Nucleus accumbens (tissue), 56 donors: Measurements from ENCODE around the gene PAFAH1B2.

Source experiments
- DNase-seq, 56 donors: peaks; one replicate each; lab custom pipeline; 2025; lab: John Stamatoyannopoulos, UW

PAFAH1B2 gene

GRCh38 chr11:117186431-117186761, 42.3 kb downstream of the PAFAH1B2 start:
- no peak for DNase-seq

DNA sequence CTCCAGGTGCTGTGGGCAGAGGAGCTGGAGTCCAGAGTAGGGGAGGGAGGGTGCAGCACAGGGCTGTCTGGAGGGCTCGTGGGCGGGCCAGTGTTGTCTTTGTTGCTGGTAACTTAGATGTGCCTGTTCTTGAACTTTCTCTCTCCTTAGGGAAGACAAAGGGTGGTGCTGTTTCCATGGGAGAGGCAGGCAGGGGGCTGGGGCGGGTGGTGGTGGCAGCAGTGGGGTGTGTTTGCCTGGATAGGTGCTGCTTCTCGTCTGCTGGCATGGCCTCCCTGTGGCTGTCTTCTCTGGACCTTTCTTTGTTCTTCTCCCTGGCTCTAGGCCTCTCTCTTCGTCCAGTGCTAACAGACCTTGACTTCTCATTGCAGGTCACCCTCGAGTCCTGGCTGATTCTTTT, 42.9 kb downstream of the PAFAH1B2 start:
- DNase-seq, result no peak

DNA sequence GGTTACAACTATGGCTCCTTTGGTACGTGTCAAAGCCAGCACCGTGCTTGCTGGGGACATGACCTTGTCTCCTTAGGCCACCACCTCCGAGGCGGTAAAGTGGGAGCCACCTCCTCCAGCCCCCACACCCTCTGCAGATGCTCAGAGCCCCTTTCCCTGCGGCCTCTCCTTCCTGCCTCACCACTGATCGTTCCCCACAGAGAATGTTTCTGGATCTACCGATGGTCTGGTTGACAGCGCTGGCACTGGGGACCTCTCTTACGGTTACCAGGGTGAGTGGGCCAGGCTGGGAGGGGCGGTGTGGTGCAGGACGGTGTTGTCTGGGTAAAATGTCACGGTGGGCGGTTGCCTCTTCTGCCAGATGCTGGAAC, 43.3 kb downstream of the PAFAH1B2 start:
- no peak for DNase-seq

DNA sequence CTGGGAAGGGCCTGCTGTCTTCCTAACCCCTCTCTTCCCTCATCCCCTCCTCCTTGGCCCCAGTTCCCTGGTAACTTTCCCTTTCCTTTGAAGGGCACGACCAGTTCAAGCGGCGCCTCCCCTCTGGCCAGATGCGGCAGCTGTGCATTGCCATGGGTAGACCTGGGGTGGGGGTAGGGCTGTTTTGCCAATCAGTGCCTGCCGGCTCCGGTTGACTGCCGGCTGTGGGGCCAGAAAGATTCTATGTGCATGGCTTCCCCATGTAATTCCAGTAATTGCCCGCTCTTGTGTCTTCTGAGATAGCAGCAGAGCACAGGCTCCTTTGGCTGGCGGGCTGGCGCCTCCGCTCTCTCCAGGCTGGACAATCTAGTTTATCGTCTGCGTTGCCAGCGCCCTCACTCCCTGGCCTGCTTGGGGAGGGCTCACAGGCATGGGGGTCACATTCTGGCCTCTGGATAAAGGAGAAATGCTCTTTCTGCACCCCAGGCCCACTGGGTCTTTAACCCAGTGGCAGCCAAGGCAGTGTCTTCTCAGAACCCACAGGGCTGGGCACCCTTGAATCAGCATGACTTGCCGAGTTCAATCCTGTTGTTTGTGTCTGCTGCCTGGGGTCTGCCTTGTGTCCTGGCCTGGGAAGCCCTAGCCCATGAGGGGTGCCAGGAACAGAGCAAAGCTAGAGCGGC, 43.9 kb downstream of the PAFAH1B2 start:
- no peak for DNase-seq

- no peak for DNase-seq
These were observed 44.6 kb downstream of the PAFAH1B2 start for GRCh38 chr11:117188620-117189081.

DNA sequence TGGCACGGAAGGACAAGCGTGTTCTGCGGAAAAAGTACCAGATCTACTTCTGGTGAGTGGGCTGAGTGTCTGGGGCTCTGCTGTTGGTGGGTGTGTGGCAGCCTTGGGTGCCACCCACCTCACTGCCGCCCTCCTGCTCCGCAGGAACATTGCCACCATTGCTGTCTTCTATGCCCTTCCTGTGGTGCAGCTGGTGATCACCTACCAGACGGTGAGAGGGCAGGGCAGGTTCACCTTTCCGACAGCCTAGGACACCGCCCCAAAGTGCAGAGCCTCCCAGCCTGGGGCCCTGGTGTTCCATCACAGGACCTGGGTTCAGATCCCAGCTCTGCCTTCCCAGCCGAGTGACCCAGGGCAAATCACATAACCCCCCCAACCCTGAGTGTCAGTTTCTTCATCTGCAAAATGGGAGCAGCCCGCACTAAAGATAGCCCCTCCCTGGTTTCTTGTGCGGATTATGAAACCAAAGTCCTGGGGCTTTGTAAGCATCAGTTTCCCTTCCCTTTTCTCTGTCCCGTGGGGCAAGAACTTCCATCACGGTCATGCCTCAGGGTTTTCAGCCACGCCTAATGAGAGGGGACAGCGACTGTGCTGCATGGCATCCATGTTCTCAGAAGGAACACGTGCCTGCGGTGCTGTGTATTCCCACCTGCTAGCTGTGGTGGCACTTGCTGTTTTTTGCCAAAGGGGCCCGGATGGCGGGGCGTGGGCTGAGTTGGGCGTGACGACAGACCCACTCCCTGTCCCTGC, 45.3 kb downstream of the PAFAH1B2 start:
- DNase-seq, result no peak

- DNase-seq, result no peak
These were observed 46.0 kb downstream of the PAFAH1B2 start for GRCh38 chr11:117189941-117190544.

- DNase-seq, result no peak
These were observed 47.8 kb downstream of the PAFAH1B2 start for GRCh38 chr11:117191680-117192400.

- DNase-seq, result no peak
These were observed 48.4 kb downstream of the PAFAH1B2 start for GRCh38 chr11:117192401-117192875.

DNA sequence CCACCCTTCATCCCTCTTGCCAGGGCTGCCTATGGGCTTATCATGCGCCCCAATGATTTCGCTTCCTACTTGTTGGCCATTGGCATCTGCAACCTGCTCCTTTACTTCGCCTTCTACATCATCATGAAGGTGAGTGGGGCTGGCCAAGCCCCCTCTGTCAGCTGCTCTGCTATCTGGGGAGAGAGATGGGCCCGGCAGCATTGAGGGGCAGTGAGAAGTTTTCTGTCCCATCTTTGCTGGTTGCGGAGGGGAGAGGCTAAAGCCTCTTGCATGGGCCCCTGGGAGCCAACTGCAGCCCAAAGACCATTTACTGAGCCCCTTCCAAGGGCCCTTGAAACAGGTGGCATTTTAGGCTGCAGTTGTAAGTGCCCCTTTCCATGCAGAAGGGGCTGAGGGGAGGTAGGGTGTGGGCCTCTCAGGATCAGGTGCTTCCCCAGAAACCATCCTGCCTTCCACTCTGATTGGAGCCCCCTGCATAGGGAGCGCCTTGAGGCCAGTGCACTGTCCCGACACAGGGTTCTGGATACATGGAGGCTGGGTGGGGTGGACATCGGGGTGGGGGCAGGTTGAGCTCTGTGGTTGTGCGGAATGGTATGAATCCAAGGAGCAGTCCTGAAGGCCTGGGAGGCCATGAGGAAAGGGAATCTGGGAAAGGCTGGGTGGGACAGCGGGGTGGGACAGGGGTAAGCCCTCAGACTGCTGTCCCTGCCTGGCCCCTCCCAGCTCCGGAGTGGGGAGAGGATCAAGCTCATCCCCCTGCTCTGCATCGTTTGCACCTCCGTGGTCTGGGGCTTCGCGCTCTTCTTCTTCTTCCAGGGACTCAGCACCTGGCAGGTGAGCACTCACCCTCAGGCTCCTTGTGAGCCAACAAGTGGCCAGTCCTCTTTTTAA, 49.3 kb downstream of the PAFAH1B2 start:
- no peak for DNase-seq

DNA sequence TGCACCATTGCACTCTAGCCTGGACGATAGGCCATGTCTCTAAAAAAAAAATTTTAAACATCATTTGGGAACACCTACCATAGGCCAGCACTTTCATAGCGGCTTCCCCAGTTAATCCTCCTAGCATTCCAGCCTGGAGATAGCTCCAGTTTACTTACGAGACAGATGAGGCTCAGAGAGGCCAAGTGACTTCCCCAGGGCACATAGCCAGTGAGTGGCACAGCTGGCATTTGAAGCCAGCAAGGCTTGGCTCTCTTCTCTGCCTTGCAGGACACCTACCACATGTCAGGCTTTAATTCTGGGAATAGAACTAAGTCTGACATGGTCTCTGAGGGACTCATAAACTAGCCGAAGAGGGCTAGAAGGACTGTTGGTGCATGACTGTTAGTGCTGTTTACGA, 50.2 kb downstream of the PAFAH1B2 start:
- no peak for DNase-seq

- no peak for DNase-seq
These were observed 51.2 kb downstream of the PAFAH1B2 start for GRCh38 chr11:117195258-117195657.

DNA sequence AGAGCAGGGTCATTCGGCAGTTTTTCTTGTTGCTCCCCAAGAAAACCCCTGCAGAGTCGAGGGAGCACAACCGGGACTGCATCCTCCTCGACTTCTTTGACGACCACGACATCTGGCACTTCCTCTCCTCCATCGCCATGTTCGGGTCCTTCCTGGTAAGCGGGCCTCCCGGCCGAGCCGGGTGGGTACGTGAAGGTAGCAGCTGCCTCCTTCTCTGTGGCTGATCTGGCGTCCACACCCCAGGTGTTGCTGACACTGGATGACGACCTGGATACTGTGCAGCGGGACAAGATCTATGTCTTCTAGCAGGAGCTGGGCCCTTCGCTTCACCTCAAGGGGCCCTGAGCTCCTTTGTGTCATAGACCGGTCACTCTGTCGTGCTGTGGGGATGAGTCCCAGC, 51.7 kb downstream of the PAFAH1B2 start:
- no peak for DNase-seq

- no peak for DNase-seq
These were observed 52.9 kb downstream of the PAFAH1B2 start for GRCh38 chr11:117197006-117197405.

DNA sequence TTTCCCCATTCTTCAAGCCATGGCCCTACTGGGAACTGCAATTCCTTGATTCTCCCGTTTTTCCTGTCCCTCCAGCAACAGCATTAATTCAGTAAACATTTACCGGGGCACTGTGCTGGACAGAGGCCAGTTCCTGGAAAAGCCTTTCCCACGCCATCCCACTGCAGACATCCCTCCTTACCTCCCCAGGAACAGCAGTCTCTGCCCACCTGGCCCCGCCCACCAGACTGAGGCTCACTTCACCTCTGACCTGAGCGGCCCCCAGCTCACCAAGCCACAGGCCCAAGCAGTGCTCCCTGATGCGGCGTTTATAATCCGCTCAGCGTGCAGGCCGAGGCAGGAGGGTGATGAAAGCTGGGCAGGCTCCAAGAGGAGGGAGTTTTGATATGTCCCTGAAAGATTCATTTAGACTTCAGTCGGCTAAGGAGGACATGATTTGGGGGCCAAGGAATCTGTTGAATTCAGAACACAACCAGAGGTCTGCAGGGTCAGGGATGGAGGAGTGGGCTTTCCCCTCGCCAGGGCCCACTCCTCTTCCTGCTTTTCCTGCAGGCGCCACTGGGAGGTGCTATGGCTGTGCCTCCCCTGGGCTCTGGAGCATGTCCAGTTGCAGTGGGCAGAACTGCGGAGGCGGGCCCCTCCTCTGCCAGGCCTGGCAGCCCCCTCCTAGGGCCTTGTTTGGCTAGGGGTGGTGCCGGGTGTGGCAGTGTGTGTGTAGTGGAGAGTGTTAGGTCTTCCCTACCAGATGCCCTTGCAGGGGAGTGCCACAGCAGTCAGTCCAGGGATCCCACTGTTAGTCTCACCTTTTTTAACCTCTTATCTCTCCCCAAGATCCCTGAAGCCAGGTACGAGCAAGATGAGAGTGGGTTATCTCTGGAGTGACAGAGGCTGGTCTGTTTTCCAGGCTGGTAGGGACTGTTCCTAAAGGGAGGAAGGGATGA, 53.7 kb downstream of the PAFAH1B2 start:
- no peak for DNase-seq

GRCh38 chr11:117198613-117199012, 54.5 kb downstream of the PAFAH1B2 start:
- DNase-seq, result no peak

GRCh38 chr11:117199053-117199915, 55.2 kb downstream of the PAFAH1B2 start, which contains the start of gene TAGLN:
Gene TAGLN, plus strand, starts transcription at chr11:117199370. Its CDS starts 3,644 bp downstream, at chr11:117203014.
- peak in 19 of 56 donors; percentile 5 to 60 (median 31) for DNase-seq
